ENCODE results near the gene OR2M3.

DNA sequence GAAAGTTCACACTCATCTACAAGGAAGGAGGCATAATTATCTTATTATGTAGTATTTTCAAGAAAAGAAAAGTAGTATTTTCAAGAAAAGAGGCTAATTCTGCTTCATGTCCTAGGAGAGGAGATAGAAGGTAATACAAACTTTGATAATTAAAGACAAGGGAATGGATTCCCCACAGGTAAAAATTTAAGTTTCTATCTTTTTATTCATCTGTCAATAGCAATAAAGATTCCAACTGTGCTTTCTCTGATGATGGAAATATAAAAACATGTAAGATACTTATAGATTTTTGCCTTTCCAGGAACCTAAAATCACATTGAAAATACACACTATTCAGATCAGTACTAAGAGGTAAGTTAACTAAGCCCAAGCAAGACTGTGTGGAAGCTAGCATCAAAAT is 22.5 kb upstream of the OR2M3 start, which contains the start of gene OR2M2:
- TF ChIP-seq POLR2A (IDR thresholded peaks at IDR 0.05), result no peak
- no peak for TF ChIP-seq CTCF (IDR thresholded peaks at IDR 0.05 in 4 of 5, conservative IDR thresholded peaks at IDR 0.05 in 1 of 5)
